NCI-H748 treated with DMSO at 0.1 percent for 48 hours (cell line): ENCODE measurements around the gene RFC1.
"Not testable (repeated sequence)": the region's sequence is repeated elsewhere in the genome, so short reads cannot be mapped to it uniquely, and the experiment has no call there.

Experiments used
- DNase-seq: peaks from one replicate; lab custom pipeline; 2025; lab: John Stamatoyannopoulos, UW

Gene RFC1

DNA sequence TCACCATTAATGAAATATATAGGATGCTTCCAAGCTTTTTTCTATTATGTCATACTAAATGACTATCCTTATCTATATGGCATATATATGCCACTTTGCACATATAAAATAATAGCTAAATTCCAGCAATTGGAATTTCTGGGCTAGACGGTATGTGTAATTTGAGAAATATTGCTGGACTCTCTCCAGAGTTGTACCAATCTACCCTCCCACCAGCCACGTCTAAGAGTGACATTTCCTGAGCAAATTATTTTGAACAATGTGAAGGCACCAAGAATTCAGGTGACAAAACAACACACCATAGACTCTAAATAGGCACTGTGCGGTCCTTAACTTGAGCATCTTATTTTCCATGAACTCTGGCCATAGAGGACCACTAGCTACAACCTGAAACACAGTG lies 62.3 kb downstream of the RFC1 start:
- no peak for DNase-seq

DNA sequence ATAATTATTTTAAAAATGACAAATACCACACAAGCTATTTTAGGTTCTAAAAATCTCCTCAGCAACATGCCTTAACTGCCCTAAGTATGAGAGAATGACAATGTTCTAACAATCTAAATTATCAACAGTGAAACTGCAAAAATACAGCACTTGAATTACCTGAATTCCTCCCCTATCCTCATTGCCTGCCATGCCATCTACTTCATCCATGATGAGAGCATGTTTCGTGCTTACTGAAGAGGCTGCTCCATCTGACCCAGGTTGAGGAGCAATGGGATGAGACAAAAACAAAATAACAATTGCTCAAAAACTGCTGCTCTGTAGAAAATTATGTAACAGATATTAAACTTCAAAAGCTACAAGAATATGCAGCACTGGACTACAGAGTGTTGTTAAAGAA lies 63.3 kb downstream of the RFC1 start:
- no peak for DNase-seq

DNA sequence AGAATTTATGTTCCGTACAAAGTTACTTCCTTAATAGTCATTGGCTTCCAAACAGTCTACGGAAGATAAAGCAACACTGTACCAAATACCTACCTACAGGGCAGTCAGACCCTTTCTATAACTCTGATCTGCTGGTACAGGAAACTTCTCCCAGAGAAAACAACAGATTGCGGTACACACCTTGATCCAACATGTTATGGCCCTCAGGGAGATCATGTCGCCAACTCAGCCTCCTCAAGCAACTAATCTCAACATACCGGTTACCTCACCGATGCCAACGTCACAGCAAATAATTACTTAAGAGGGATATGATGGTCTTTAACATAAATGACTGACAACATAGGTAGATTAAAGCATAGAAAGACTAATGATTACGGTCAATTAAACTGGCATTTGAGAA lies 70.4 kb downstream of the RFC1 start:
- no peak for DNase-seq

DNA sequence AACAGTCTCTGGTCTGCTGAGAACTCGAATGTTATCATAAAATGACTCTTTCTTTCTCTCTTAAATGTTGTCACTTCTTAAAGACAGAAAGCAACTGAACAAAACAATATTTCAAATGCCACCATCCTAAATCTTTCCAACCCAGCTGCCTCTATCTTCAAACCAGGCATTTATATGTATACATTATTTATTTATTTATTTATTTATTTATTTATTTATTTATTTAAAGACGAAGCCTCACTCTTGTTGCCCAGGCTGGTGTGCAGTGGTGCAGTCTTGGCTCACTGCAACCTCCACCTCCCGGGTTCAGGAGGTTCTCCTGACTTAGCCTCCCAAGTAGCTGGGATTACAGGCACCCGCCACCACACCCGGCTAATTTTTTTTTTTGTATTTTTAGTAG lies 73.7 kb downstream of the RFC1 start:
- DNase-seq = not testable (repeated sequence)

DNA sequence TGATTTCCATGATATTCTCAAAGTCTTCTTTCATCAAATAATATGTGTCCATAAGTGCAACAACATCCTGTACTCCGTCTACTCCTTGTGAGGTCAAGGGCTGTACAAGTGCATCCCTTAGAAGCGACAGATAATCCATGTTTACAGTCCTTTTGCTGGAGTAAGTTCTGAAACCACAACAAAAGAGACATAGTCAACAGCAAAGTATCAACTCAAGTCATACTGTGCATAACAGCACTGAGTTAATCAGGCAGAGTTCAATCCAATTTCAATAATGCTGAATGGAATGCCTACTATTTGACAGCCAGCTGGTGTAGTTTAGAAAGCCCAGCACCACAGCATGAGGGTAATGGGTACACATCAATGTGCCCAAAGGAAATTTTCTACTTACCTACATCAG lies 74.5 kb downstream of the RFC1 start:
- no peak for DNase-seq

DNA sequence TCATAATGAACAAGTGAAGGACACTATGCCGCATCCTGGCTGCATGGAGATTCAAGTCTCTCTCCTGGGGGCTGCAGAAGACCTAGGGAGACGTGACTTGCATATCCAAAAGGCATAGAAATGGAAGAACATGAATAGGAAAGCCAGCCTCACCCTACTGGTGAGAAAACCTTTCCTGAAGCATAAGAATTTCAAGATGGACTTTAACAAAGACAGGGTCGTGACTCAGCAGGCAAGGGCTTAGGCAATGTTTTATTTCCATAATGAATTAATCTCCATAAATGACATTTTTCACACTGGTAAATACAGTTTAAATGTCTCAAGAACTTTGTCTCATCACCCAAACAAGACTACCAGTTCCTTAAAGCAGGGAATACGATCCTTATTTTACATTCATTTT lies 78.9 kb downstream of the RFC1 start:
- no peak for DNase-seq

DNA sequence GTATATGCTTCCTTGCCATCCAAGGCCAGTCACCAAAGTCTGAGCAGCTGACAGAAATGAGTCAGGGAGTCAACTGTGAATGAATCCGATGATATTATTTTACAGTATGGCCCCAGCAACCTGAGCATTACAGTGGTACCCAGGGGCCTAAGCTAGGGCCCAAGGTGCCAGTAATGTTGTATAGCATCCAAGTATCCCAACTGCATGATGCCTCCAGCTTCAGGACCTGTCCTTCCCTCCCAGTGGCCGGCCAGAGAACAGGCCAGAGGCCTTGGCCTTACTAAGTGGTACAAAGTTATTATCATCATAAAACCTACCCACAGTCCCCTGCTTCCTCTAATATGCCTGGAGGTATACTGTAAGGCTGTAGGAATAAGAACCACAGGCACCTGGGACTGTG lies 79.9 kb downstream of the RFC1 start:
- DNase-seq = no peak

DNA sequence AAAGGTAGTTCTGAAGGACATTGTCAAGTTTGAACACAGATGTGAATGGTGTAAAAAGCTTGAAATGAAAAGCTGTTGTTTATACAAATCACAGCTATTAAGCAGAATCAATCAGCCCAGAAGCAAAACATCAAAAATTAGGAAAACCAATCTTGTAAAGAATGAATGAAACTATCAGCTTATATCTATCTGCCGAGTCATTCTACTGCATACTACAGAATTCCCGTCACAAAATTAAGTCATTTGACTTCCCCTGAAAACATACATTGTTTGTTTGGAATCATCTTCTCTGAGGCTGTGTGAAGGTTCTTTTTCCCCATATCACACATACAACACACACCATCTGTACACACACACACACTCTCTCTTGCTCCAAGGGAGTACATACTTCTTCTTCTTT lies 80.3 kb downstream of the RFC1 start:
- DNase-seq = no peak

DNA sequence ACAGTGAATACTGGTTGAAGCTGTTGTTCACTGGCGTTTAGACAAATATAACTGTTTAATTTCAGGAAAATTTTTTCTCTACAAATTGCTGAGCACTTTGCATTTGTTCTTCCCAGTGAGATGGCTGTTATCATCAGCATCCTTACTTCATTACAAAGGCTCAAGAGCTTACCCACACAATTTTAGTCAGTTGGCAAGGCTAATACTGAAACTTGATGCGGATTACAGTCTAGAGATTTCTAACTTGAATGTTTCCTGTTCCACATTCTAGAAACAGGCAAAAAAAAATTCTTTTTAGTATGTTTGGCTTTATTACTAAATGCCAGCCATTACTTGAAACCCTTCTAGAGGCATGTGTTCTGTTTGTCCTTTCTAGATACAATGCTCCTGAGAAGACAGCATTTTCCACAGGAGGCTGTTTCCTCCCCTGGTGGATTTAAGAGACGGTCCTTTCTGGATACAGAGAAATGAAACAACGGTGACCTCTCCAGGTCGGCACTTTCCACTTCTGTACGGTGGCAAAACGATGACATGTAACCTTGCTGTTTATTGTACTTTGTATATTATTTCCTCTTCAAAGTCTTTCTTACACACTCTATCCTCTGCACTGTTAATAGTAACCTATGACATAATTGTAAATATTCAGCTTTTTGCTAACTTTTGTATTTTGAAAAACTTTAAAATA lies 80.9 kb downstream of the RFC1 start:
- no peak for DNase-seq

DNA sequence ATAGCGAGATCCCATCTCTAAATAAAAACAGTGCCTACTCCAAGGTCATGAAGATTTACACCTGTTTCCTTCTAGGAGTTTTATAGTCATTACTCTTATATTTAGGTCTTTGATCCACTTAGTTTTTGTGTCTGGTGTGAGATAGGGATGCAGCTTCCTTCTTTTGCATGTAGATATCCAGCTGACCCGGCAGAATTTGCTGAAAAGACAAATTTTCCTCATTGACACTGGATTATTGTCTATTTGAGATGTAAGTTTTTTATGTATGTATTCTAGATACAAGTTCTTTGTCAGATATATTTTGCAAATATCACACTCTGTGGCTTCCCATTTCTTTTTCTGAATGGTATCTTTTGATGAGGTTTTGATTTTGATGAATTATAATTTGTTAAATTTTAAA lies 85.4 kb downstream of the RFC1 start:
- DNase-seq = no peak

DNA sequence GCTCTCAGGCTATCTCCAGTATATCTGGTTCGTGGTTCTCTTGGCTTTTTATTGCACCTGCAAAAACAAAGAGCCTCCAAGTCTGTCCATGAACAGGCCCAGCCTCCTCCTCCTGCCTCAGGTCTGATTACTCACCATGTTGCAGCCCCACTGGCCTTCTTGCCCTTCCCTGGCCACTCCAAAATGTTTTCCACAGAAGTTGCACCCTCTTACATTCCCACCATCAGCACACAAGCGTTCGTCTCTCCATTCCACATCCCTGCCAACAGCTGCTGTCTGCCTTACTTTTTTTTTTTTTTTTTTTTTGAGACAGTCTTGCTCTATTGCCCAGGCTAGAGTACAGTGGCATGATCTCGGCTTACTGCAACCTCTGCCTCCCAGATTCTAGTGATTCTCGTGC lies 86.7 kb downstream of the RFC1 start:
- no peak for DNase-seq

DNA sequence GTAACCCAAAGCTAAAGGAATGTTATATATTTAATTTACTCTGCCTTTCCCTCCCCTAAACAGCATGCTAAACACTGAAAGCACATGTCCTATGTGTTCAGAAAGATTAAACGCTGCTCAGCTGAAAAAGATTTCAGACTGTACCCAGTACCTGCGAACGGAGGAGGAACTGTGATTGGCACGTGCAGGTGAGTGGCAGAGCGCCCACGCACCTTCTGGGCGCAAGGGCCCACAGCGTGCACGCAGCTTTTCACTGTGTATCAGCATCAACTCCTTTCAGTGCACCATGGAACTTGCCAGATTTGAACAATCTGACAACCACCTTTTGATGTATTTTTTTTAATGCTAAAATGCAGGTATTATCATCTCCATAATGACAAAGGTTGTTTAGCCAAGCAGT lies 87.7 kb downstream of the RFC1 start:
- no peak for DNase-seq

DNA sequence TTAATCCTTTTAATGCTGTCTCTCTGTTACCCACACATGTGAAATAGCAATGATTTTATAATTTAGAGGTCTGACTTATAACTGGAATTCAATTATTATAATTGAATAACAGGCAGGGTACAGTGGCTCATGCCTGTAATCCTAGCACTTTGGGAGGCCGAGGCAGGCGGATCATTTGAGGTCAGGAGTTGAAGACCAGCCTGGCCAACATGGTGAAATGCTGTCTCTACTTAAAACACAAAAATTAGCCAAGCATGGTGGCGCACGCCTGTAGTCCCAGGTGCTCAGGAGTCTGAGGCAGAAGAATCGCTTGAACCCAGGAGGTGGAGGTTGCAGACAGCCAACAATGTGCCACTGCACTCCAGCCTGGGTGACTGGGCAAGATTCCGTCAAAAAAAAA lies 88.5 kb downstream of the RFC1 start:
- DNase-seq = not testable (repeated sequence)

DNA sequence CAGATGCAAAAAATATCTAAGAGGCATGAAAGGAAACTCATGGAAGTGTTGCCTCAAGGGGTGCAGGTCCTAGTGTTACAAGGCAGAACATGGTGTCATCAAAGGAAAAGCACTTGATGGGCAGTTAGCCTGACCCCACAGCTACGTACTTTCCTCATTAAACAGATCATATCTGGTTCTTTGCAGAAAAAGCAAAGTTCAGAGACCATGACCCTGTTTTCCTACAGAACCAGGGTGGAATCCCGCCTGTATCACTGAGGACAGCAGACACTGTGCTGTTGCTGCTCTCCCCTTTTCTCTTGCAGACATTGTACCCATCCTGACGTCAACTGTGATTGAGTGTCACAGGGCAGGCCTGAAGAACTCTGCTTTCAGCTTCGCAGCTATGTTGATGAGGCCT lies 91.7 kb downstream of the RFC1 start:
- DNase-seq = no peak

DNA sequence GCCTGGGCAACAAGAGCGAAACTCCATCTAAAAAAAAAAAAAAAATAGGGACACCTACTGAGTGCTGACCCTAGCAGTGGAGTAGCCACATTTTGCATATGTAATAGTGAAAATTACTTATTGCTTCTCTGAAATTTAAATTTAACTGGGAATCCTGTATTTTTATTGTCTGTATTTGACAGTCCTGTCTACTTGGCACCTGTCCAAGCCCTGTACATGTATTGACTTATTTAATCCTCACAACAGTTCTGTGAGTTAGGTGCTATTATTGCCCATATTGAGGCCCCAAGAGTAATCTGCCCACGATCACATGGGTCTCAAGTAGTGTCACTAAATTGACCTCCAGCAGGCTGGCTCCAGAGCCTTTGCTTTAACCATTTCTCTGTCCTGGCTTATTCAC lies 102.3 kb downstream of the RFC1 start:
- no peak for DNase-seq

DNA sequence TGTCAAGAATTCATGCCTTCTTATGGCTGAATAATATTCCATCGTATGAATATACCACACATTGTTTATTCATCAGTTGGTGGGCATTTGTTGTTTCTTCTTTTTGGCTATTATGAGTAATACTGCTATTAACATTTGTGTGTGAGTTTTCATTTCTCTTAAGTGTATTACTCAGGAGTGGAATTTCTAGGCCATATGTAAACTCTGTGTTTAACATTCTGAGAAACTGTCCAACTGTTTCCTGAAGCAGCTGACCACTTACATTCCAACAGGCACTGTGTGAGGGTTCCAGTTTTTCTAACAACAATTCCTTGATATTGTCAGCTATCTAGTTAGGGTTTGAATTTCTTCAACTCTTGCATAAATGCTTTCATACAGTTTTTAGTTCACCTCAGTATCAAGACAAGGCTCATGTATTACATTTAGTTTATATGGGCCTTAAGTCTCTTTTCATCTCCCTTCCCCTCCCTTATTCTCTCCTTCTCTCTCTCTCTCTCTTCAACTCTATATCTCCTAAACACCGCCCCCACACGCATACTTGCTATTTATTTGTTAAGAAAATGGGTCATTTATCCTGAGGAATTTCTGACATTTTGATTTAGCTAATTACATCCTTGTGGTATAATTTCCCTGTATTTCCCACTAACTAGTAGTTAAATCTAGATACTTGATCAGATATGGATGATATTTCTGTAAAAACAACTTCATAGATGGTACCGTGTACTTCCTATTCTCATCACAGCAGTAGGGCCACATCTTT lies 106.4 kb downstream of the RFC1 start:
- DNase-seq = no peak

DNA sequence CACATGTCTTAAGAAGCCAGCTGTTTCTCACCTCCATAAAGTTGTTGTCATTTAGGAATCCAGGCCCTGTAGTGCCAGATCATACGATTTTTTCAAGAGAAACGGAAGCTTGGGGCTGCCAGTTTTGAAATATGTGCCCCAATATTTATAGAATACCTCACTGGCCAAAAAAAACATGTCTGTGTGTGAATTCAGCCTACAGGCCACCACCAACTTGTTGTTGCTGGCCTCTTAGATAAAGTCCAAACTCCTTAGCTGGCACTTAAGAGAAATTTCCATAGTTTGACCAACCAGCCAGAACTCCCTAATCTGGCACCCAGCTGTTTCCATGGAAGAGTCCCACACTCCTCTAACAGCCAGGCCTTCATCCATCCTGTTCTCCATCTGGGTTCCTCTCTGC lies 109.7 kb downstream of the RFC1 start:
- no peak for DNase-seq

DNA sequence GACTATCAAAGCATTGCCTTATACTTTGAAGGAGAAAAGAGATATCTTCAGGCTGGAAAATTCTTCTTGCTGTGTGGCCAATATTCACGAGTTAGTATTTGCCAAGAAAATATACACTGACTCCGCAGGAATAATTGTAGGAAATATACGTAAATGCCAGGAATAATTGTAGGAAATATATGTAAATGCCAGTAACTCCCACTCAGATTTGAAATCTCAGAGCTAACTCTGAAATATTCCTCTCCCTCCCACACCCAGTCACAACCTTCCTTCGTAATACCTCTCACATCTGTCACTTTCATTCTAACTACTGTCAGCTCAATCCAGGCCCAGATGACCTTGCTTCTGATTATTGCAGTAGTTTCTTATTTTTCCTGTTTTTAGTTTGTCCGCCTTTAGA lies 110.3 kb downstream of the RFC1 start:
- no peak for DNase-seq

DNA sequence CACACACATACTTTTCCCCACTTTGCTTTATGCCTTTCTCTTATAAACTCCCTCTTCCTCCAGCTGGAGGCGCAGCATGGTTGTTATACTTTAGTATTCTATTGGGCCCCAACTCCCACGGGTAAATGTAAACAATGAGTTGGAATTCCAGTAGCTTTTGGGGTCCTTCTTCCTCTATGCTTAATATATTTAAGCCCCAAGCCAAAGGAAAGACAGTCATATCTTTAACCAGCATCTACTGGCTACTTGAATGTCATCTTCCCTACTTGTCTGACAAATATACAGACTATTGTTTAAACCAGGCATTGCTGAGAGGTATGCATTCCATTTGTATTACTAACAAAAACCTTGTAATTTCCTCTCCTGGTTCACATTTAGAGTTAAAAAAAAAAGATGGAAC lies 110.9 kb downstream of the RFC1 start:
- no peak for DNase-seq

DNA sequence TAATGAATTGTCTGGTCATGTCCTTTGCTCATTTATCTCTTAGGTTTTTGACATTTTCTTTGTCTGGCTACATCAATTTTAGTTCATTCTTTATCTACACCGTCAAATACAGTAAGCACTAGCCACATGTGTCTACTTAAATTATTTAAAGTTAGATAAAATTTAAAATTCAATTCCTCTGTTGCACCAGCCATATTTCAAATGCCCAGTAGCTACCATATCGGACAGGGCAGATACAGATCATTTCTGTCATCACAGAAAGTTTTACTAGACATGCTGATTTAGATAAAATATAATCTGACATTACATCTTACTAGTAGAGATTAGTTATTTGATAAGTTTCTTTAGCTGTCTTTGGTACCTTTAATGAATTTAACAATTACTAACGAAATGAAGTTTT lies 122.7 kb downstream of the RFC1 start:
- DNase-seq = no peak
